ENCODE measurements around the gene CYTH4.

CYTH4 gene

GRCh38 chr22:37292641-37293040, 10.3 kb downstream of the CYTH4 start:
- DNase-seq = no peak

DNA sequence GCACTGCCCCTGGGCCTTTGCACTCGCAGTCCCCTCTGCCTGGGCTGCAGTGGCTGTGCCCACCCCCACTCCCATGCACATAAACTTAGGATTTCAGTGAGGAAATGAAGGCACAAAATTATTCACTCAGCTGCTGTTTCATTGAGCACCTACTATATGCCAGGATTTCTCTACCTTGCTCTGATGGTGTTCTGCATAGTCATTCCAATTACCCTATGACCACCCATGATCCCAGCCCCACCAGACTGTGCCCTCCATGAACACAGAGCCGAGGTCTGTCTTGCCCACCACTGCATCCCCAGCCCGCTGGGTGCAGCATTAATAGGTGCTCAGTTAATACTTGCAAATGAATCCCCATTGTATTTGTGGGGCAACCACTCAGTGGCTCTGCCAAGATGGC, 10.9 kb downstream of the CYTH4 start:
- no peak for DNase-seq

DNA sequence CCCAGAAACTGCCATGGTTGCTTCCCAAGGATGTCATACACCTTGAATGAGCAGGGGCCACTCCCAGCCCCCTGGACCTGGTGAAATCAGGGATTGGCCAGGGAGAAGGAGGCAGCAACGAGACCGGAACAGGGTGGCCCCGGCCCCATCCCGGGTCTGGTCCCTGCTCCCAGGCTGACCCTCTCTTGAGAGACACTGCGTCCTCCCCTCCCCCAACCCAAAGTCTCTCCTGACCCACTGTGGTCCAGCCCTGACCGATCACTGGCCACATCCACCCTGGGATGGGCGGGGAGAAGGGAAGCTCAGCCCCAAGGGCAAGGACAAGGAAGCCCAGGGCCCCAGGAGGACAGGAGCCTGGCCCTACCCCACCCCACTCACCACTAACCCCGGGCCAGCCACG, 12.4 kb downstream of the CYTH4 start:
- no peak for DNase-seq

DNA sequence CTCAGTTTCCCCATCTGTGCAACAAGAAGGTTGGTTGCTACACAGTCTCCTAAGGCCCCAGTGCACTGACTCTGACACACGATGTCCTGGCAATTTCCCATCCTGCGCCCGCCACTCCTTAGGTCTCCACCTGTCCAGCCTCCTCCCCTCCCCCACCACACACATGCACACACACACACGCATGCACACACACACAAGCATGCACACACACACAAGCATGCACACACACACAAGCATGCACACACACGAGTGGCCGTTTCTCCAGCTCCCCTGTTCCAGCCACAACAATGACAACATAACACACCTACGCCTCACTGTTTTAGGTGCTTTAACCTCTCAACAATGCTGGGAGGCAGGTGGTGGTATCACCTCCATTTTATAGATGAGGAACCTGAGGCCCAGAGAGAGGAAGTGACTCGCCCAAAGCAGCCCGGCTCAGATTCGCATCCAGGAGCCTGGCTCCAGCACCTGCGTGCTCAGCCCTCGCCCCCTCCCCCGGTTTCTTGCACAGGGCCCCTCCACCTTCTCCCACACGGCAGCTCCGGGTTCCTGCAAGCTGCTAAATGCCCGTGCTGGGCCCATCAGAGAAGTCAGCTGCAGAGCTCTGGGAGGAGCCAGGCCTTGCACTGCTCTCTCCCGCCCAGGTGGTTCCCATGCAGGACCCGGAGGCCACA, 13.0 kb downstream of the CYTH4 start:
- no peak for DNase-seq

DNA sequence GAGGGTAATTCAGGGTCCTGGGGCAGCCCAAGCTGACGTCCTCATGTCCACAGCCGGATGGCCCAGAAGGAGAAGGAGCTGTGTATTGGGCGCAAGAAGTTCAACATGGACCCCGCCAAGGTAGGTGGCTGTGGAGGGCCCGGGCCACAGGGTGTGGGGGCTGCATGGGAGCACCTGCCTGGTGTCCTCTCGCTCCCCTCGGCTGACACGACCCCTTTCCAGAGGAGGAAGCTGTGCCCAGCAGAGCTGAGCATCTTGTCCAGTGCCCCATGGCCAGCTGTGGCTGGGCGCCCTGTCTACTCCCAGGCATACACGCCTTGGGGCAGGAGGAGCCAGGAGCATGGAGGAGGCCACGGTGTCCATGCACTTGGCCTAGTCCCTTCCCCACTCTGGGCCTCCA, 13.6 kb downstream of the CYTH4 start:
- DNase-seq = no peak

GRCh38 chr22:37298748-37299495, 16.6 kb downstream of the CYTH4 start:
- no peak for DNase-seq

GRCh38 chr22:37299969-37300509, 17.7 kb downstream of the CYTH4 start:
- DNase-seq = no peak

- DNase-seq = no peak
These were observed 18.3 kb downstream of the CYTH4 start for GRCh38 chr22:37300551-37301017.

- DNase-seq = no peak
These were observed 19.0 kb downstream of the CYTH4 start for GRCh38 chr22:37301144-37301830.

- no peak for DNase-seq
These were observed 20.6 kb downstream of the CYTH4 start for GRCh38 chr22:37302674-37303555.

DNA sequence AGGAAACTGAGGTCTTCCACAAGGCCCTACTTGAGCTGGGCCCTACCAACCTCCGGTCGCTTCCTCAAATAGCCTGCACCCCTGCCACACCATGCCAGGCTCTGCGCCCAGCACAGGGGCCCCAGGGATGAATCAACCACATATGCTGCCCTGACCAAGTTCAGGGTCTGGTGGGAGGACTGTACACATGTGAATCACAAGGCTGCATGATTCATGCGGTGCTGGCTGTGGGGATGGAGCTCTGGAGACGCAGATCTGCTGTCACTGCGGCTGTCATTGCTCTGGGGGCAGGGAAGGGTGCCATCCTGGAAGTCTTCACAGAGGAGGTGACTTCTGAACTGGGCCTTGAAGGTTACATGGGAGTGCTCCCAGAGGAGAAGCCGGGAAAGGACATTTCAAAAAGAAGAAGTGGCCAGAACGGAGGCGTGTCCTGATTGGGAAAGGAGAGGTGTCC, 21.5 kb downstream of the CYTH4 start:
- DNase-seq = peak; percentile 64

- peak; percentile 9 for DNase-seq
These were observed 22.5 kb downstream of the CYTH4 start for GRCh38 chr22:37304595-37305343.

- no peak for DNase-seq
These were observed 23.6 kb downstream of the CYTH4 start for GRCh38 chr22:37305887-37306286.

GRCh38 chr22:37306494-37306829, 24.2 kb downstream of the CYTH4 start:
- DNase-seq = no peak

- no peak for DNase-seq
These were observed 26.3 kb downstream of the CYTH4 start for GRCh38 chr22:37308385-37309200.

DNA sequence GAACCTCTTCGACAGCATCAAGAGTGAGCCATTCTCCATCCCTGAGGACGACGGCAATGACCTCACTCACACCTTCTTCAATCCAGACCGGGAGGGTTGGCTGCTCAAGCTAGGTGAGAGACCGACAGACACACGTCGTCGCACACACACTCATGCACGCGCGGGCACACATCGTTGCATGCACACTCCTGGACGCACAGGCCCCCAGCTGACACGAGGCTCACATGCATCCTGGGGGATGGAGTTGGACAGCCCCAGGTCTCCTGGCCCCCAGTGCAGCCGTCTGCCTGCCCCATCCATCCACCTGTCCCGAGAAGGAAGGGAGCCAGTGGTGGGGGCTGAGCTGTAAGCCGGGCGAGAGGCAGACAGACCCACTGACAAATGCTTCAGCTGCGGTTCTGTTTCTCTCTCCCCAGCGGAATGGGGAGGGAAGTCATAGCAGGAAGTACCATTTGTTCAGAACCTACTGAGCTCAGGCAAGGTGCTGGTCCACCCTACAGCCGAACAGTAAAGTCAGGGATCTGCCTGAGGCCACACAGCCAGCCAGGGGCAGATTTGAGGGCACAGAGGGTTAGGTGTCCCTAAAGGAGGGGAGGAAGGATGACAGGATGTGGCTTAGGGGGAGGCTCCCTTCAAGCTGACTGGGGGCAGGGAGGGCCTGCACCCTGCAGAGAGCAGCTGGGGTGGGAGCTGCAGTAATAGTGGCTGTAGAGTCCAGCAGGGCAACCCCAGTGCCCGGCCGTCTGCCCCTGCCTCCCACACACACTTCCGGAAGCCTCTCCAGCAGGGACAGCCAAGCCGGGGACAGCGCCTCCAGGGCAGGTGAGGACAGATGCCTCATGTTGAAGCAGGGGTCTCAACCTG, 27.1 kb downstream of the CYTH4 start:
- DNase-seq = no peak

GRCh38 chr22:37310075-37310606, 27.8 kb downstream of the CYTH4 start:
- no peak for DNase-seq

DNA sequence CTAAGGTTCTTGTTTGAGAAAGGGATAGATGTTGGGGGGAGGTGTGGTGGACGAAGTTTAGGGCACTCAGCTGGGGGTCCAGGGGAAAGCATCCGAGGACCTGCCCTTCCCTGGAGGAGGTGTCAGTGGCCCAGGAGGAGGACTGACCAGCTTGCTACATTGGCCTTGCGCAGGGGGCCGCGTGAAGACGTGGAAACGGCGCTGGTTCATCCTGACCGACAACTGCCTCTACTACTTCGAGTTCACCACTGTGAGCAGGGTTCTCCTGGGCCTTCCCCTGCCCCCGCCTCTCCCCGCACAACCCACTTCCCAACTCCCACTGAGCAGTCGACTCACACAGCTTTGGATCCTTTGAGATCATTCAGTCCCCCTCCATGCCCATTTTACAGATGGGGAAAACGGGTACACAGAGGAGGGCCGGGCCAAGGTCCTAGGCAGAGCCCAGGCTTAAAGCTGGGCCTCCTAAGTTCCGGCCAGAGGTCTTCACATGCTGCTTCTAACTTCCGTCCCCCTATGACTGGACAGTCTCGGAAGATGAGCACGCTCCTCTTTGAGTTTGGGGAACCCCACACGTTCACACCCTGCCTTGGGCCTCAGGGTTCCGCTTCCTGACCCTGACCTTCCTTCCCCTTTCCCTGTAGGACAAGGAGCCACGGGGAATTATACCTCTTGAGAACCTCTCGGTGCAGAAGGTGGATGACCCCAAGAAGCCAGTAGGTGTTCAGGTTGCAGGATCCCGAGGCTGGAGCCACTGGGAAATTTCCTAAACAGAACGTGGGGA, 28.7 kb downstream of the CYTH4 start:
- DNase-seq = no peak

Data from NCI-H226 (cell line).